K562 (cell line): ENCODE measurements around the gene MSANTD4. TPM values are rescaled to one million over a fixed set of nuclear protein-coding genes. Genes with fewer than 3 reads are reported as not detected.

Experiments
- ATAC-seq: fragments of 200-7000 bp; cut with Tn5 transposase; 3 replicates; pipeline ENCODE4 v1.9.1; 2020; ENCODE audit warnings: moderate library complexity
- BruUV-seq: library from RNA; stranded (reverse); fragments of 400-500 nt; replicated peaks from 2 replicates; lab custom pipeline; 2021; lab: Mats Ljungman, UMichigan
- CTCF ChIA-PET: fragments of 300-600 bp; formaldehyde crosslinking; extraction: SDS; loops from one replicate; lab custom pipeline; 2021; ENCODE audit warnings: low intra/inter-chr PET ratio; lab: Yijun Ruan, JAX
- POLR2A ChIA-PET: fragments of 300-600, 350-650 bp; sonication (Branson Sonifier 250); formaldehyde crosslinking; extraction: SDS; loops from one replicate; lab custom pipeline; 2021; ENCODE audit warnings: antibody characterized with exemption, inconsistent platforms; lab: Yijun Ruan, JAX
- DNase-seq, 4 experiments: peaks; one replicate each; pipeline versions ENCODE4 v3.0.0 to v3.0.0-alpha.2; 2011 to 2018; ENCODE audit warnings: low spot score in 3 of 4, mixed read lengths in 3 of 4; ENCODE audit errors: extremely low read depth in 1 of 4
- FAIRE-seq: peaks from 2 replicates; lab custom pipeline; 2011; peaks lifted over from hg19 to GRCh38; lab: Jason Lieb, UNC
- H2AFZ ChIP-seq: 2 replicates; pipeline ENCODE4 v1.6.0; 2011; ENCODE audit warnings: low read depth, low read length, control low read depth, inconsistent platforms
- H3K27ac ChIP-seq: fragments of 200-600 bp; 3 replicates; pipeline ENCODE4 v1.8.0; 2011; ENCODE audit warnings: low read depth, mild to moderate bottlenecking, control low read depth, inconsistent platforms, low read length, moderate library complexity, mixed read lengths; ENCODE audit errors: extremely low read depth
- H3K27me3 ChIP-seq, 2 experiments: fragments of 300-600 bp in 1 of 2; 2 replicates in 1 of 2; 3 replicates in 1 of 2; pipeline versions ENCODE4 v1.6.0 to v1.8.0; 2011; ENCODE audit warnings: inconsistent platforms in 2 of 2, low read length in 2 of 2, mild to moderate bottlenecking in 1 of 2, mixed read lengths in 1 of 2, moderate library complexity in 1 of 2; ENCODE audit not compliant: control insufficient read depth in 2 of 2, insufficient read depth in 2 of 2
- H3K36me3 ChIP-seq: fragments of 300-600 bp; 3 replicates; pipeline ENCODE4 v1.8.0; 2011; ENCODE audit warnings: mild to moderate bottlenecking, low read length, inconsistent platforms; ENCODE audit not compliant: control insufficient read depth, insufficient read depth
- H3K4me1 ChIP-seq, 2 experiments: fragments of 200-600 bp in 1 of 2; replicated peaks in 1 of 2; 2 replicates in 1 of 2; 3 replicates in 1 of 2; pipeline versions ENCODE4 v1.5.1 to v1.8.0; 2011; ENCODE audit warnings: inconsistent platforms in 2 of 2, low read length in 2 of 2, mild to moderate bottlenecking in 1 of 2, mixed read lengths in 1 of 2, moderate library complexity in 1 of 2; ENCODE audit not compliant: control insufficient read depth in 2 of 2, insufficient read depth in 2 of 2
- H3K4me2 ChIP-seq: 2 replicates; pipeline ENCODE4 v1.6.1; 2011; ENCODE audit warnings: low read length, control low read depth, inconsistent platforms, mixed read lengths; ENCODE audit not compliant: insufficient read depth
- H3K4me3 ChIP-seq: fragments of 200-600 bp; sonication (generic), shearing (Covaris generic); 2 replicates; pipeline ENCODE4 v1.5.1; 2016; ENCODE audit warnings: control low read depth, inconsistent platforms
- H3K79me2 ChIP-seq: fragments of 200-600 bp; 3 replicates; pipeline ENCODE4 v1.8.0; 2011; ENCODE audit warnings: low read length, inconsistent platforms; ENCODE audit not compliant: control insufficient read depth, insufficient read depth
- H3K9ac ChIP-seq, 2 experiments: 2 replicates each; pipeline versions ENCODE4 v1.6.0 to v1.6.1; 2011; ENCODE audit warnings: low read depth in 2 of 2, low read length in 2 of 2, control low read depth in 1 of 2, inconsistent platforms in 1 of 2, mild to moderate bottlenecking in 1 of 2, mixed read lengths in 1 of 2; ENCODE audit not compliant: insufficient read depth in 1 of 2
- H3K9me1 ChIP-seq: one replicate; pipeline ENCODE4 v1.6.0; 2011; ENCODE audit warnings: inconsistent platforms, mild to moderate bottlenecking, low read length, moderate library complexity; ENCODE audit not compliant: control insufficient read depth, insufficient read depth
- H3K9me3 ChIP-seq: replicated peaks from 2 replicates; pipeline ENCODE4 v1.5.1; 2011; ENCODE audit warnings: low read depth, low read length, inconsistent platforms; ENCODE audit not compliant: control insufficient read depth, insufficient read depth
- H4K20me1 ChIP-seq: replicated peaks from 2 replicates; pipeline ENCODE4 v1.6.1; 2011; ENCODE audit warnings: low read length, inconsistent platforms, mixed read lengths; ENCODE audit not compliant: control insufficient read depth, insufficient read depth
- BMI1 ChIP-seq: fragments of 150-350 bp; IDR thresholded peaks from 2 replicates; pipeline ENCODE4 v1.6.1; 2014; ENCODE audit warnings: low read length
- ELF1 ChIP-seq: fragments of 200-800 bp; sonication (Bioruptor generic); IDR thresholded peaks from 2 replicates; pipeline ENCODE4 v1.6.1; 2016; ENCODE audit warnings: missing genetic modification characterization, missing compliant biosample characterization
- FOXK2 ChIP-seq, 2 experiments: fragments of 450-650 bp; IDR thresholded peaks in 1 of 2; conservative IDR thresholded peaks in 1 of 2; 2 replicates each; pipeline ENCODE4 v1.6.1; 2016; ENCODE audit warnings: low read depth in 2 of 2, mild to moderate bottlenecking in 1 of 2
- FOXO4 ChIP-seq: fragments of 450-650 bp; formaldehyde crosslinking; IDR thresholded peaks from 2 replicates; pipeline ENCODE4 v1.4.0; 2020; ENCODE audit warnings: mild to moderate bottlenecking, moderate library complexity
- KDM4B ChIP-seq, 2 experiments: fragments of 450-650 bp in 1 of 2; sonication (generic) in 1 of 2; IDR thresholded peaks; 2 replicates each; pipeline ENCODE4 v1.6.1; 2016 to 2017; ENCODE audit warnings: borderline replicate concordance in 2 of 2, antibody characterized with exemption in 1 of 2, low read depth in 1 of 2, mild to moderate bottlenecking in 1 of 2
- MEF2A ChIP-seq: IDR thresholded peaks from 2 replicates; pipeline ENCODE4 v1.6.1; 2011; ENCODE audit warnings: low read depth, mild to moderate bottlenecking, low read length, moderate library complexity; ENCODE audit not compliant: control insufficient read depth
- MXI1 ChIP-seq: IDR thresholded peaks from 2 replicates; pipeline ENCODE4 v1.6.1; 2011; ENCODE audit warnings: low read depth, mild to moderate bottlenecking, improper control_type of control experiment, low read length
- NCOR1 ChIP-seq: fragments of 450-650 bp; IDR thresholded peaks from 2 replicates; pipeline ENCODE4 v1.6.1; 2016; ENCODE audit warnings: mild to moderate bottlenecking, moderate library complexity
- POLR2H ChIP-seq: IDR thresholded peaks from 2 replicates; pipeline ENCODE4 v1.6.1; 2016; ENCODE audit warnings: missing genetic modification characterization, low read depth, mild to moderate bottlenecking, control low read depth, missing compliant biosample characterization, moderate library complexity
- TARDBP ChIP-seq: fragments of 450-650 bp; IDR thresholded peaks from 2 replicates; pipeline ENCODE4 v1.6.1; 2016
- ZNF24 ChIP-seq: fragments of 450-650 bp; IDR thresholded peaks from 2 replicates; pipeline ENCODE4 v1.6.1; 2016
- ZNF766 ChIP-seq: fragments of 200-800 bp; sonication (Bioruptor generic); conservative IDR thresholded peaks from 2 replicates; pipeline ENCODE4 v1.6.1; 2016; ENCODE audit warnings: missing genetic modification characterization, missing compliant biosample characterization
- WGBS: fragments of 100-300 bp; shearing (Covaris generic); methylation state at CpG from one replicate; pipeline ENCODE4 v1.1.6; 2016; ENCODE audit warnings: low coverage, mixed read lengths; ENCODE audit not compliant: insufficient coverage; ENCODE audit errors: missing lambda C conversion rate; 5-methylcytosine and 5-hydroxymethylcytosine counted together
- in situ Hi-C: fragments of 300-500 bp; cut with MboI; formaldehyde crosslinking; loops from 4 replicates; pipeline ENCODE4 v1.15.0; 2018; ENCODE audit warnings: inconsistent platforms, mixed read lengths
- intact Hi-C: fragments of 100-400 bp; cut with micrococcal nuclease; formaldehyde crosslinking; loops from 2 replicates; pipeline ENCODE4 v1.14.2; 2022
- polyA plus RNA-seq, 8 experiments: library from polyadenylated mRNA; depleted of rRNA in 4 of 8; stranded (reverse) in 5 of 8; unstranded in 3 of 8; fragments of >200 nt; fragmentation: Nextera tagmentation in 2 of 8; fragmentation: Illumina TruSeq in 1 of 8; extraction: Ambion mirVana in 2 of 8; extraction: Trizol in 1 of 8; gene quantifications; 2 replicates each; pipeline versions ENCODE4 v1.2.1 to v1.2.3, GENCODE V29; 2011 to 2014; ENCODE audit warnings: inconsistent platforms in 1 of 8, missing spikeins in 1 of 8
- total RNA-seq, 7 experiments: library from RNA; depleted of rRNA in 6 of 7; stranded (reverse); fragments of >200 nt in 6 of 7; fragmentation: Illumina TruSeq in 2 of 7; extraction: Trizol in 2 of 7; gene quantifications; 2 replicates each; pipeline versions ENCODE4 v1.2.1 to v1.2.3, GENCODE V29; 2011 to 2021; ENCODE audit warnings: low replicate concordance in 1 of 7
- TF ChIP-seq, protein P1 (sequence below), 2 experiments: fragments of 450-650 bp; IDR thresholded peaks; 2 replicates each; pipeline ENCODE4 v1.6.1; 2018; ENCODE audit warnings: mild to moderate bottlenecking in 2 of 2, low read depth in 1 of 2; ENCODE audit not compliant: partially characterized antibody in 2 of 2
- TF ChIP-seq, protein P2 (sequence below): fragments of 450-650 bp; IDR thresholded peaks from 2 replicates; pipeline ENCODE4 v1.6.1; 2016; ENCODE audit warnings: mild to moderate bottlenecking

Gene MSANTD4
- total and polyA plus RNA-seq, 9 of the 15 experiments (the other 6 are each of a cell fraction or from before 2014, with no cell fraction given) = 5.0 to 16.4 (median 10.2) TPM

- DNase-seq (no peak), ATAC-seq (no peak), FAIRE-seq (no peak)
- Histone ChIP-seq H3K27me3 (no peaks in the 10 kb centered on the region), H4K20me1 (no peaks in the 10 kb centered on the region), H3K36me3 (no peaks in the 10 kb centered on the region), H3K9me1 (no peaks in the 10 kb centered on the region), H3K27ac (no peak overlapping the region), H3K9ac (no peak overlapping the region), H3K4me2 (no peak overlapping the region), H3K4me1 (no peaks in the 10 kb centered on the region), H2AFZ (no peak overlapping the region), H3K4me3 (no peak overlapping the region), H3K9me3 (no peaks in the 10 kb centered on the region), H3K79me2 (no peaks in the 10 kb centered on the region)
- in situ Hi-C loops (no loop called here), intact Hi-C loops (no loop called here)
- no TSS peak for BruUV-seq
- no peak for TF ChIP-seq MEF2A
- TF ChIP-seq, protein P1, sequence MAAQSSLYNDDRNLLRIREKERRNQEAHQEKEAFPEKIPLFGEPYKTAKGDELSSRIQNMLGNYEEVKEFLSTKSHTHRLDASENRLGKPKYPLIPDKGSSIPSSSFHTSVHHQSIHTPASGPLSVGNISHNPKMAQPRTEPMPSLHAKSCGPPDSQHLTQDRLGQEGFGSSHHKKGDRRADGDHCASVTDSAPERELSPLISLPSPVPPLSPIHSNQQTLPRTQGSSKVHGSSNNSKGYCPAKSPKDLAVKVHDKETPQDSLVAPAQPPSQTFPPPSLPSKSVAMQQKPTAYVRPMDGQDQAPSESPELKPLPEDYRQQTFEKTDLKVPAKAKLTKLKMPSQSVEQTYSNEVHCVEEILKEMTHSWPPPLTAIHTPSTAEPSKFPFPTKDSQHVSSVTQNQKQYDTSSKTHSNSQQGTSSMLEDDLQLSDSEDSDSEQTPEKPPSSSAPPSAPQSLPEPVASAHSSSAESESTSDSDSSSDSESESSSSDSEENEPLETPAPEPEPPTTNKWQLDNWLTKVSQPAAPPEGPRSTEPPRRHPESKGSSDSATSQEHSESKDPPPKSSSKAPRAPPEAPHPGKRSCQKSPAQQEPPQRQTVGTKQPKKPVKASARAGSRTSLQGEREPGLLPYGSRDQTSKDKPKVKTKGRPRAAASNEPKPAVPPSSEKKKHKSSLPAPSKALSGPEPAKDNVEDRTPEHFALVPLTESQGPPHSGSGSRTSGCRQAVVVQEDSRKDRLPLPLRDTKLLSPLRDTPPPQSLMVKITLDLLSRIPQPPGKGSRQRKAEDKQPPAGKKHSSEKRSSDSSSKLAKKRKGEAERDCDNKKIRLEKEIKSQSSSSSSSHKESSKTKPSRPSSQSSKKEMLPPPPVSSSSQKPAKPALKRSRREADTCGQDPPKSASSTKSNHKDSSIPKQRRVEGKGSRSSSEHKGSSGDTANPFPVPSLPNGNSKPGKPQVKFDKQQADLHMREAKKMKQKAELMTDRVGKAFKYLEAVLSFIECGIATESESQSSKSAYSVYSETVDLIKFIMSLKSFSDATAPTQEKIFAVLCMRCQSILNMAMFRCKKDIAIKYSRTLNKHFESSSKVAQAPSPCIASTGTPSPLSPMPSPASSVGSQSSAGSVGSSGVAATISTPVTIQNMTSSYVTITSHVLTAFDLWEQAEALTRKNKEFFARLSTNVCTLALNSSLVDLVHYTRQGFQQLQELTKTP (IDR thresholded peaks at IDR 0.05; ENCODE audit: low read depth in 1 of 2, partially characterized antibody in 2 of 2) = no peak
- TF ChIP-seq POLR2H = no peak
- TF ChIP-seq ELF1 = no peak
- no peak for TF ChIP-seq NCOR1
- TF ChIP-seq FOXO4 (CRISPR knock-in tag) = no peak
- no peak for TF ChIP-seq MXI1
- no peak for TF ChIP-seq ZNF24
- no peak for TF ChIP-seq KDM4B (IDR thresholded peaks at IDR 0.05; ENCODE audit: borderline replicate concordance in 2 of 2, low read depth in 1 of 2)
- TF ChIP-seq ZNF766 (CRISPR knock-in tag) = no peak
- TF ChIP-seq, protein P2, sequence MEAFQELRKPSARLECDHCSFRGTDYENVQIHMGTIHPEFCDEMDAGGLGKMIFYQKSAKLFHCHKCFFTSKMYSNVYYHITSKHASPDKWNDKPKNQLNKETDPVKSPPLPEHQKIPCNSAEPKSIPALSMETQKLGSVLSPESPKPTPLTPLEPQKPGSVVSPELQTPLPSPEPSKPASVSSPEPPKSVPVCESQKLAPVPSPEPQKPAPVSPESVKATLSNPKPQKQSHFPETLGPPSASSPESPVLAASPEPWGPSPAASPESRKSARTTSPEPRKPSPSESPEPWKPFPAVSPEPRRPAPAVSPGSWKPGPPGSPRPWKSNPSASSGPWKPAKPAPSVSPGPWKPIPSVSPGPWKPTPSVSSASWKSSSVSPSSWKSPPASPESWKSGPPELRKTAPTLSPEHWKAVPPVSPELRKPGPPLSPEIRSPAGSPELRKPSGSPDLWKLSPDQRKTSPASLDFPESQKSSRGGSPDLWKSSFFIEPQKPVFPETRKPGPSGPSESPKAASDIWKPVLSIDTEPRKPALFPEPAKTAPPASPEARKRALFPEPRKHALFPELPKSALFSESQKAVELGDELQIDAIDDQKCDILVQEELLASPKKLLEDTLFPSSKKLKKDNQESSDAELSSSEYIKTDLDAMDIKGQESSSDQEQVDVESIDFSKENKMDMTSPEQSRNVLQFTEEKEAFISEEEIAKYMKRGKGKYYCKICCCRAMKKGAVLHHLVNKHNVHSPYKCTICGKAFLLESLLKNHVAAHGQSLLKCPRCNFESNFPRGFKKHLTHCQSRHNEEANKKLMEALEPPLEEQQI = no peak
- TF ChIP-seq TARDBP = no peak
- no peak for TF ChIP-seq BMI1
- TF ChIP-seq FOXK2 (conservative IDR thresholded peaks at IDR 0.05 in 1 of 2, IDR thresholded peaks at IDR 0.05 in 1 of 2; ENCODE audit: low read depth in 2 of 2) = no peak
- POLR2A ChIA-PET = interaction anchor here (1.6 kb wide), 1 partner anchor 11 kb away, joined by 4 read pairs; the partner anchor contains the start of gene MSANTD4
- WGBS = 5% methylated on average over 2 of the region's 2 CpGs
- CTCF ChIA-PET = no interaction called here
These were observed 10.8 kb upstream of the MSANTD4 start for GRCh38 chr11:106032861-106033260.
